BJ (cell line): Measurements from ENCODE around the gene CTSC. TPM values are rescaled to one million over a fixed set of nuclear protein-coding genes. Genes with fewer than 3 reads are reported as not detected.

ENCODE experiments used
- CTCF ChIA-PET: fragments of 350-600 bp; formaldehyde crosslinking; extraction: SDS; loops from one replicate; lab custom pipeline; 2021; ENCODE audit warnings: antibody characterized with exemption, inconsistent platforms; lab: Yijun Ruan, JAX
- POLR2A ChIA-PET: fragments of 300-600 bp; sonication (Branson Sonifier 250); formaldehyde crosslinking; extraction: SDS; loops from one replicate; lab custom pipeline; 2021; ENCODE audit warnings: antibody characterized with exemption; lab: Charles Lee
- DNase-seq: peaks from one replicate; pipeline ENCODE4 v3.0.0-alpha.2; 2011; ENCODE audit warnings: low read depth
- H3K27me3 ChIP-seq: 2 replicates; pipeline ENCODE4 v1.6.0; 2011; ENCODE audit warnings: low read length; ENCODE audit not compliant: control insufficient read depth, insufficient read depth
- H3K36me3 ChIP-seq: 2 replicates; pipeline ENCODE4 v1.5.1; 2011; ENCODE audit warnings: low read length; ENCODE audit not compliant: control insufficient read depth, insufficient read depth
- H3K4me3 ChIP-seq: 2 replicates; pipeline ENCODE4 v1.5.1; 2011; ENCODE audit warnings: low read depth, mild to moderate bottlenecking, control low read depth, low read length
- polyA plus RNA-seq: library from polyadenylated mRNA; depleted of rRNA; stranded (reverse); fragments of >200 nt; gene quantifications from 2 replicates; pipeline ENCODE4 v1.2.3, GENCODE V29; 2011
- TF ChIP-seq, protein P1 (sequence below): IDR thresholded peaks from 2 replicates; pipeline ENCODE4 v1.5.1; 2011; ENCODE audit warnings: low read depth, mild to moderate bottlenecking, control low read depth, inconsistent platforms, low read length, moderate library complexity; ENCODE audit not compliant: insufficient read depth

Gene CTSC
- polyA plus RNA-seq, 1 experiment: 175 TPM

DNA sequence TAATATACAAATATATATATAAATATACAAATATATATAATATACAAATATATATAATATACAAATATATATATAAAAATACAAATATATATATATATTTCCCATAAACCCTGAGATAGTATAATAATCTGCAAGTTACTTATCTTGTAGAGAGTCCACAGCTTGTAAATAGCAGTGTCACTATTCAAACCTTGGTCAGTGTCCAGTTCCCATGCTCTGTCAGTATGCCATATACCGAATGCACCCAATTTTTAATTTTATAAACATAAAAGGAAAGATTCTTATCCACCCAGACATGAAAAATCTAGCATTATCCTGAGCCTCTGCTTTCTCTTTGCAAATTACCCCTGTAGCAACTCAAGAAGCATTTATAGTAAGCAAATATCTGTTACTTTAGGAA lies 21.6 kb upstream of the CTSC start:
- Histone ChIP-seq H3K27me3 (no peaks in the 10 kb centered on the region), H3K36me3 (no peaks in the 10 kb centered on the region), H3K4me3 (no peak overlapping the region)
- TF ChIP-seq, protein P1, sequence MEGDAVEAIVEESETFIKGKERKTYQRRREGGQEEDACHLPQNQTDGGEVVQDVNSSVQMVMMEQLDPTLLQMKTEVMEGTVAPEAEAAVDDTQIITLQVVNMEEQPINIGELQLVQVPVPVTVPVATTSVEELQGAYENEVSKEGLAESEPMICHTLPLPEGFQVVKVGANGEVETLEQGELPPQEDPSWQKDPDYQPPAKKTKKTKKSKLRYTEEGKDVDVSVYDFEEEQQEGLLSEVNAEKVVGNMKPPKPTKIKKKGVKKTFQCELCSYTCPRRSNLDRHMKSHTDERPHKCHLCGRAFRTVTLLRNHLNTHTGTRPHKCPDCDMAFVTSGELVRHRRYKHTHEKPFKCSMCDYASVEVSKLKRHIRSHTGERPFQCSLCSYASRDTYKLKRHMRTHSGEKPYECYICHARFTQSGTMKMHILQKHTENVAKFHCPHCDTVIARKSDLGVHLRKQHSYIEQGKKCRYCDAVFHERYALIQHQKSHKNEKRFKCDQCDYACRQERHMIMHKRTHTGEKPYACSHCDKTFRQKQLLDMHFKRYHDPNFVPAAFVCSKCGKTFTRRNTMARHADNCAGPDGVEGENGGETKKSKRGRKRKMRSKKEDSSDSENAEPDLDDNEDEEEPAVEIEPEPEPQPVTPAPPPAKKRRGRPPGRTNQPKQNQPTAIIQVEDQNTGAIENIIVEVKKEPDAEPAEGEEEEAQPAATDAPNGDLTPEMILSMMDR: no peak
- DNase-seq: no peak
- ChIA-PET POLR2A (no interaction called here), CTCF (no interaction called here)

DNA sequence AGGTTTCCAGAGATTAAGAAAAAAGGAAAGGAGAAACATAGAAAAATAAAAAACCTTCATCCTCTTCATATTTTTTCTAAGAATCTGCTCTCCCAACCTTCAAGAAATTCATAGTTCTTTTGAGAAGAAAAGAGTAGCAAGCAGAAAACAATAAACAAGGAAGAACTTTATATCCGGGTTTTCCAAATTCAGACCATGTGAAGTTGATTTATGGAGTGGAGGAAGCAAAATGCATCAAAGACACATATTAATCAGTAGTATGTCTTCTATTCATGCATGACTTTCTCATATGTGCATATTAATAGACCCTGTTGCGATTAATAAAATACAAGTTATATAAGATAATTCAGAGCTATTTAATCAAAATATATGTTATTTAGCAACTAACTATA lies 20.5 kb upstream of the CTSC start:
- no peak overlapping the region for H3K4me3 ChIP-seq
- CTCF ChIA-PET: interaction anchor here (0.8 to 1.1 kb wide), 2 partner anchors 10 to 30 kb away, joined by 3 to 4 read pairs; no protein-coding TSS in a partner anchor

DNA sequence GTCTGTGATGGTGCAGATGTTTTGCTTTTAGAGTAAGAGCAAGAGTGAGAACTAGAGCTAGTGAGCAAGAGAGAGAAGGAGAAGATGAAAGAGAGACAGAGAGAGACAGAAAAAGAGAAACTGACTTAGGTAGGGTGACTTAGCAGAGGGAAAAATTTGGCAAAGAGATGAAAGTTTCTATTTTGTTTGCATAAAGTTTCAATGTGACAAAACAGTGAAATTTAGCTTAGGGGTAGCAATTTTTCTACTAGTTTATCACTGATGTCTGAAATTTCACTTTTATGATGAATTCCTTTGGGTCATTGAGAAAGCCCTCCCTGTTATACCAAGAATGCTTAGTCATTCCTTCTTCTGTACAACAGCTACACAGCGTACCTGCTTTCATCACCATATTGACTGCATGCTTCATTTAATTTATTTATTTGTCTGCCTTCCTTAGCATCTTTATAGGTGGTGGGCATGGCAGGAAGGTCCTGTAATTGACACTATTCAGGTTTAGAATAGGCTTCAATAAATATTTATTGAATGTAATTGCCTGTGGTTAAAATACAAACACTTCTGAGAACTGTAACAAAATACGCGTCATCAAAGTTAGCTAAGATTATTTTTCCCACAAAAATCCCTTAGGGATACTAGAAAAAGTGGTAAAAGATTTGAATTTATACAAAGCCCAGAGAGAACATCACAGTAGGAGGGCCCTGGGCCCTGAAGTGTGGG lies 19.9 kb upstream of the CTSC start:
- Histone ChIP-seq H3K27me3 (no peaks in the 10 kb centered on the region), H3K4me3 (no peak overlapping the region), H3K36me3 (no peaks in the 10 kb centered on the region)
- TF ChIP-seq, protein P1: no peak
- DNase-seq: no peak
- ChIA-PET POLR2A (no interaction called here), CTCF (interaction anchor here (0.7 to 1.1 kb wide), 3 partner anchors 11 to 127 kb away, joined by 3 to 4 read pairs (median 3); no protein-coding TSS in a partner anchor)

More for the DNA sequence above, 20.5 kb upstream of the CTSC start:
- TF ChIP-seq, protein P1: no peak
- no peak for DNase-seq
- Histone ChIP-seq H3K36me3 (no peaks in the 10 kb centered on the region), H3K27me3 (no peaks in the 10 kb centered on the region)
- POLR2A ChIA-PET: no interaction called here

DNA sequence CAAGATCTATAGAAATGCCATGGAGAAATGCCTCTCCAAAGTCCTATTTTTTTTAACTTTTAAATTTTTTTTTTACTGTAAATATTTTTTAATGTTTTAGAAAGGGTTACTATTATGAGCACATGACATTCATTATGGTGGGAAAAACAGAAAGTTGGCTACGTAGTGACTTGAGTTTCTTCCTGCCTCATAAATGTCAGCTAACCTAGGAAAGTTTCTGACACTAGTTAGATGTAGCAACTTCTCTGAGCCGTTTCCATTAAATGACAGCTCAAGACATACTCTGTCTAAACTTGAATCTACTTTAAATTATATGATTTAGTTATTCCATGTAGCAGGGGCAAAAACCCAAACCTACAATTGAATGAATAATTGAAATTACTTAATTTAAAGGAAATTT lies 18.4 kb upstream of the CTSC start:
- ChIA-PET CTCF (interaction anchor here (0.6 to 0.7 kb wide), 3 partner anchors 12 to 29 kb away, joined by 3 to 5 read pairs (median 4); no protein-coding TSS in a partner anchor), POLR2A (interaction anchor here (0.6 kb wide), 1 partner anchor 19 kb away, joined by 3 read pairs; the partner anchor contains the start of gene CTSC)
- no peaks in the 10 kb centered on the region for H3K27me3 ChIP-seq
- TF ChIP-seq, protein P1: no peak
- no peak overlapping the region for H3K4me3 ChIP-seq
- no peaks in the 10 kb centered on the region for H3K36me3 ChIP-seq
- no peak for DNase-seq

DNA sequence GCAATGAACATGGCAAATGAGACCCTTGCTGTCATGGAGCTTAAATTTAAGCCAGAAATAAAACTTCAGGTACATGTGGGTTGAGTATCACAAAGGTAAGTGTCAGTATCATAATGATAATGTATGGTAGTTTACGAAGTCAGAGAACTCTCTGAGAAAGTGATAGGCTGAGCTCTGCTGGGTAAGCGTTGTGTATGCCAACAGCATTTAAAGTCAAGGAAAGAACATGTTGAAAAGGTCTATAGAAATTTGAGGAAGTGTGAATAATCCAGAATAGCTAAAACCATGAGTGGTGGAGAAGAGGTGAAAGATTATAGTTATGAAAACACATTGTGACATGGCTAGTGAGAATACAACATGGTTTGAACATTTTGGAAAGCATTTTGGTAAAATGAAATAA lies 17.4 kb upstream of the CTSC start:
- TF ChIP-seq, protein P1: no peak
- no peak for DNase-seq
- Histone ChIP-seq H3K27me3 (no peaks in the 10 kb centered on the region), H3K4me3 (no peak overlapping the region), H3K36me3 (no peaks in the 10 kb centered on the region)
- ChIA-PET POLR2A (no interaction called here), CTCF (interaction anchor here (1.7 kb wide), 1 partner anchor 338 kb away, joined by 4 read pairs; no protein-coding TSS in a partner anchor)
